ENCODE results near the gene CELSR1.

CELSR1 gene

DNA sequence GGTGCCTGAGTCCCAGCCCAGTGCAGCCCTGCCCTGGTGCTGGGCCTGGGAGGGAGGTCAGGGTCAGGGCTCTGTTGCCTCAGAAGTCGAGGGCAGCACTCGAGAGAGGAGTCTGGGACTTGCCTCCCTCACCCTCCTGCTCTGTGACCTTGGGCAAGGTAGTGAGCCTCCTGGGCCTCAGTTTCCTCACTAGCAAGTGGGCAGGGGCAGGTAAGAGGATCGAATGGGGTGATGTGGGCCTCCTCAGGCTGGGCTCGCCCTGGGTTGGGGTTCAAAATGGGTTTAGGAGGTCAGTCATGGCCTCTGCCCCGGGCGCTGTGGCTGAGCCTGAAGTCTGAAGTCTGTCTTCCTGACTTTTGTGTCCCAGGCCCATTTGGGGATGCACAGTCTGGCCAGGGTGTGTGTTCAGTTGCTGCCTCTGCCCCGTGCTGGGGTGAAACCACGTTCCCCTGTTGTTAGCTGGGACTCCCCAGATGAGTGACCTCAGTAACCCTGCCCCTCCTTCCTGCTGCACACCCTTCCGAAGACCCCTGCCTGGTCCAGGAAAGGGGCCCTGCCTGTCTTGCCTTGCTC lies 40.9 kb upstream of the CELSR1 start:
- H3K4me3 ChIP-seq (replicated peaks; ENCODE audit: low read depth, low read length) = peak overlapping the region; percentile 66
- DNase-seq (ENCODE audit: extremely low read depth, low read depth) = no peak
- TF ChIP-seq, protein P1, sequence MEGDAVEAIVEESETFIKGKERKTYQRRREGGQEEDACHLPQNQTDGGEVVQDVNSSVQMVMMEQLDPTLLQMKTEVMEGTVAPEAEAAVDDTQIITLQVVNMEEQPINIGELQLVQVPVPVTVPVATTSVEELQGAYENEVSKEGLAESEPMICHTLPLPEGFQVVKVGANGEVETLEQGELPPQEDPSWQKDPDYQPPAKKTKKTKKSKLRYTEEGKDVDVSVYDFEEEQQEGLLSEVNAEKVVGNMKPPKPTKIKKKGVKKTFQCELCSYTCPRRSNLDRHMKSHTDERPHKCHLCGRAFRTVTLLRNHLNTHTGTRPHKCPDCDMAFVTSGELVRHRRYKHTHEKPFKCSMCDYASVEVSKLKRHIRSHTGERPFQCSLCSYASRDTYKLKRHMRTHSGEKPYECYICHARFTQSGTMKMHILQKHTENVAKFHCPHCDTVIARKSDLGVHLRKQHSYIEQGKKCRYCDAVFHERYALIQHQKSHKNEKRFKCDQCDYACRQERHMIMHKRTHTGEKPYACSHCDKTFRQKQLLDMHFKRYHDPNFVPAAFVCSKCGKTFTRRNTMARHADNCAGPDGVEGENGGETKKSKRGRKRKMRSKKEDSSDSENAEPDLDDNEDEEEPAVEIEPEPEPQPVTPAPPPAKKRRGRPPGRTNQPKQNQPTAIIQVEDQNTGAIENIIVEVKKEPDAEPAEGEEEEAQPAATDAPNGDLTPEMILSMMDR (IDR thresholded peaks at IDR 0.05; ENCODE audit: low read depth, low read length, missing control alignments) = no peak

DNA sequence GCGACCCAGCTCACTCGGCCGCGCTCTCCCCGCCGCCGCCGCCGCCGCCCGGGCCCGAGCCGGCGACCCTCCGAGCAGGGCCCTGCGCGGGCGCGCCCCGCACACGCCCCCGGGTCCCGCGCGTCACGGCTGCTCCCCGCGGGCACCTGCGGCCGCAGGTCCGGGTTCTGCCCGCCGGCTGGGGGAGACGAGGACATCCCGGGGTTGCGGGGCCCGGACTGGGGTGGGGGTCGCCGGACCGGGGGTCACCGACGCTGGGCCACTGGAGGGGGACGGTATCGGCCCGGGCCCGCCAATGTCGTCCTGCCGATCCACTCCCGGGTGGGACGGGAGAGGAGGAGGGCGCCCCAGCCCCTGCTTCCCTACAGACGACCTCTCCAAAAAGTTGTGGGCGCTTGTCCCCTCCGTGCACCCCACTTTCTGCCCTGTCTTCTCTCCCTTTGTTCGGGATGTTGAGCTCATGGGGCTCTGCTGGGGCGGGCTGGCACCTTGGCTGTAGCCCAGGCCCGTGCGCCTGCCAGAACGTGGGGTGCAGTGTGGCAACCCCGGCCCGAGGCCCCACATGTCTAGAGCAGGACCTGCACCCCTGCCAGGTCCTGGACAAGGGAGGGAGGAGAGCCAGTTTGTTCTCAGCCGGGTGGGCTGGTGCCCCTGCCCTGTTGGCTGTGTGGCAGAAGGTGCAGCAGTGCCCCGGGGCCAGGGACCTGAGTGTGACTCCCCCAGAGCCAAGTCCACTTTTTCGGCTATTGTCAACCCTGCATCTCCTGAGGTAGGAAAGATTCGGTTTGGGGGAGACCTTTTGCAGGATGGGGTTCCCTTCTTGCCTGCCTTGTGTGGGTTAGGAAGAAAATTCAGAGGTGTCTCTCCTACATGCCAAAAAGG lies 40.2 kb upstream of the CELSR1 start:
- DNase-seq (ENCODE audit: extremely low read depth, low read depth) = no peak
- peak overlapping the region; percentile 66 for H3K4me3 ChIP-seq (replicated peaks; ENCODE audit: low read depth, low read length)
- TF ChIP-seq, protein P1 (IDR thresholded peaks at IDR 0.05; ENCODE audit: low read depth, low read length, missing control alignments) = no peak

DNA sequence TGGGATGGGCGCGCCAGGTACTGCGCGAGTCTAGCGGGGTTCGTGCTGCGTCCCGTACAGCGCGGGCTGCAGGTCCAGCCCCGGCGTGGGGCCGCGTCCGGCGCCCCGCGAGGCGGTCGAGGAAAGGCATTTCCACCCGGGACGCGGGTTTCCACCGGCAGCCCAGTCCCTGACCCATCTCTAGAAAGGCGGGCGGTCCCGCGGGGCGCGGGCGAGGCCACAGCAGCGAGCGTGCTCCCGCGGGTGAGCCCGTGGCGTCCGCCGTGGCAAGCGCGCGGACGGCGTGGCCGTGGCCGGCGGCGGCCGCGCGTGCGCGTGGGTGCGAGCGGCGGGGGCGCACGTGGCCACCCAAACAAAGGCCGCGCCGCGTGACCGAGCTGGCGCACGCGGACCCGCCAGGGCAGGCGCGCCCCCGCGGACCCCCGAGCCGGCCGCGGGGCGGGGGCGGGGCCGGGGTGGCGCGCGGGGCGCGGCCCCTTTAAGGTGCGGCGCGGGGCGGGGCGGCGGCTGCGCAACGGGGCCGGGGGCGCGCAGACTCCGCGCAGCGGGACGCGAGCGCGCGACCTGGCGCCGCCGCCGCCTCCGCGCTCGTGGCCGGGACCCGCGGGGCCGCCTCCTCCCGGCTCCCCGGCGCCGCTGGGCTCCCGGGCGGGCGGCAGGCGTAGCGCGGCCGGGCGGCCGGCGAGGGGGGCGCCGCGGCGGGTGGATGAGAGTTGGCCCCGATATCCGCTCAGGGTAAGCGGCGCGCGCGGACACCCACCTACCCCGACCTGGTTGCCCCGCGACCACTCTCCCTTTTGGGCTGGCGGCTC lies 39.3 kb upstream of the CELSR1 start:
- peak overlapping the region; percentile 66 for H3K4me3 ChIP-seq (replicated peaks; ENCODE audit: low read depth, low read length)
- TF ChIP-seq, protein P1 (IDR thresholded peaks at IDR 0.05; ENCODE audit: low read depth, low read length, missing control alignments) = no peak
- DNase-seq (ENCODE audit: extremely low read depth, low read depth) = no peak

DNA sequence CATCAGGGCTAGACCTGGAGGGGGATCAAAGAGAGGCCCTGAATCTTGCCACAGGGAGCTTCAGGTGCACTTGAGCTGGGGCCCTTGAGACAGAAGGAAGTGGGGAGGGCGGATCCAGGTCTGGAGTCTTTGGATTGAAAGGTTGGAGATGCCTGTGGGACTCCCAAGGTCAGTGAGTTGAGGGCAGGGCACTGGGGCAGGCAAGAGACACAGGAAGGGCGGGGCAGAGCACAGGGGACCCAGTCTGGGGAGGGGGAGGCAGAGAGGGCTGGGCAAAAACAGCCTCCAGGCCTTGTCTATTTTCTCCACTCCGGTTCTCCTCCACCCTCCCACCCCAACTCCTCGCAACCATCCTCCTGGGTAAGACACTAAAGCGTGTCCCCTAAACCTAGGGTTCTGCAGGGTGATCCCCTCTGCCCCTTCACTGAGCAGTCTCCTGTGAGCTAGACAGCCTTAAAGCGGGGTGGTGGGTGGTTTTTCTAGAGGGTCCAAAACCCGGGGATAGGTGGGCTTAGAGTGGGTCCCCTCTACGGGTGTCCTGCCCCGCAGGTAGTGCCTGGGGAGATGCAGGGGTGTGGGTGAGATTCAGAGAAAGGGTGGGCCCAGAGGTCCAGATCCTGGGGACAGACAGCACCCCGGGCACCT lies 38.6 kb upstream of the CELSR1 start:
- DNase-seq (ENCODE audit: extremely low read depth, low read depth) = no peak
- H3K4me3 ChIP-seq (replicated peaks; ENCODE audit: low read depth, low read length) = peak overlapping the region; percentile 43
- TF ChIP-seq, protein P1 (IDR thresholded peaks at IDR 0.05; ENCODE audit: low read depth, low read length, missing control alignments) = no peak

DNA sequence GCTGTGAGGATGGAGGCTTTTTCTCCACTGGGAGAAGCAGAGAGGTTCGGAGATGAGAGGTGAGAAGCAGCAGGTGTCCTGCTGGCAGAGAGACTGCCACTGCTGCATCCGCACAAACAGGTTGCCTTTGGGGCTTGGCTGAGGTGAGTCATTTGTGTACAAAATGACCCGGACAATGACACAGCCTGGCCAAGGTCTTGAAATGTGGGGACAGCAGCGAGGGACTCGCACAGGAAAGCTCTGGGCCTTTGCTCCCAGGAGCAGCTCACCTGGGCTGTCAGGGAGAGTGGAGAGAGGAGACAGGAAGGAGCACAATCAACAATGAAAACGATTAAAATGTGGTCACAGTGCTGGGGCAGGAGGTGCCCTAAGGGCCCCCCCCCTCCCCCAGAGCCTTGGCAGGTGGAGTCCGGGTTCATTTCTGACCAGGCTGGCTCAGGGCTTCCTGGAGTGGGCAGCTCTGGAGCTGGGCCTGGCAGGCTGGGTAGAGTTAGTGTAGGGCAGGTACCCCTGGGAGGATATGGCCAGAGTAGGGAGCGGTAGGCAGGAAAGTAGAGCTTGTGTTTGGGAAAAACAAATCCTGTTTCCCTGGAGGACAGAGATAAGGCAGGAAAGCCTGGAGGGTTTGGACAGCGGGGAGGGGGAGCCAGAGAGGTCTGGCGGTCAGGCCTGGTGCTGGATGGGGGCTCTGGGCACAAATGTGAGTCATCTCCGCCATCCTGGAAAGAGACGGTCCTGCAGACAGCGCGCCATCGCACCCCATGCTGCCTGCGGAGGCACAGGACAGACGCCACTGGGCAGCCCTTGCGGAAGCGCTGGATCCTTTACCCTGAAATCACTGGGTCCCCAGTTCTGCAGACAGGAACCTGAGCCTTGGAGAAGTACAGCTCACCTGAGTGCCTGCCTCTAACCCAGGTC lies 37.8 kb upstream of the CELSR1 start:
- H3K4me3 ChIP-seq (replicated peaks; ENCODE audit: low read depth, low read length) = no peak overlapping the region
- DNase-seq (ENCODE audit: extremely low read depth, low read depth) = no peak
- TF ChIP-seq, protein P1 (IDR thresholded peaks at IDR 0.05; ENCODE audit: low read depth, low read length, missing control alignments) = no peak
